H7 (cell line): Measurements from ENCODE around the gene TTC16. TPM values are rescaled to one million over a fixed set of nuclear protein-coding genes. Genes with fewer than 3 reads are reported as not detected.

Source experiments
- DNase-seq: peaks from one replicate; pipeline ENCODE4 v3.0.0; 2012
- H3K27me3 ChIP-seq: 2 replicates; pipeline ENCODE4 v1.6.0; 2011; ENCODE audit warnings: mild to moderate bottlenecking, low read length; ENCODE audit not compliant: control insufficient read depth, insufficient read depth
- H3K36me3 ChIP-seq: replicated peaks from 2 replicates; pipeline ENCODE4 v1.5.1; 2011; ENCODE audit warnings: low read length; ENCODE audit not compliant: control insufficient read depth, insufficient read depth
- H3K4me3 ChIP-seq: 2 replicates; pipeline ENCODE4 v1.5.1; 2011; ENCODE audit warnings: low read depth, mild to moderate bottlenecking, control low read depth, low read length, moderate library complexity; ENCODE audit not compliant: insufficient read depth
- total RNA-seq: library from RNA; depleted of rRNA; stranded (reverse); fragments of >200 nt; shearing (Covaris generic); gene quantifications from 2 replicates; pipeline ENCODE4 v1.2.3, GENCODE V29; 2014

The TTC16 gene
- total RNA-seq, 1 experiment from 2014 or later, result not detected

- H3K4me3 ChIP-seq, result no peak overlapping the region
- DNase-seq, result no peak
- peaks cover 2% of the 10 kb centered on the region; the same call in 1 of the 2 replicates for H3K27me3 ChIP-seq
- no peaks in the 10 kb centered on the region for H3K36me3 ChIP-seq
Observed at GRCh38 chr9:127735530-127736185, 19.8 kb downstream of the TTC16 start.

- no peak for DNase-seq
- Histone ChIP-seq H3K27me3 (peaks cover 6% of the 10 kb centered on the region; the same call in 1 of the 2 replicates), H3K4me3 (no peak overlapping the region), H3K36me3 (no peaks in the 10 kb centered on the region)
Observed at GRCh38 chr9:127738666-127739065, 22.8 kb downstream of the TTC16 start.

GRCh38 chr9:127739614-127740330, 23.9 kb downstream of the TTC16 start:
- no peak for DNase-seq
- H3K4me3 ChIP-seq, result no peak overlapping the region
- peaks cover 6% of the 10 kb centered on the region; the same call in 1 of the 2 replicates for H3K27me3 ChIP-seq
- no peaks in the 10 kb centered on the region for H3K36me3 ChIP-seq

- peak; percentile 98 for DNase-seq
- peaks cover 6% of the 10 kb centered on the region; the same call in 1 of the 2 replicates for H3K27me3 ChIP-seq
- H3K36me3 ChIP-seq, result no peaks in the 10 kb centered on the region
- peak overlapping the region; percentile 44 for H3K4me3 ChIP-seq
Observed at GRCh38 chr9:127741831-127742434, 26.1 kb downstream of the TTC16 start.

- DNase-seq, result peak; percentile 99
- H3K36me3 ChIP-seq, result no peaks in the 10 kb centered on the region
- peaks cover 6% of the 10 kb centered on the region; the same call in 1 of the 2 replicates for H3K27me3 ChIP-seq
- peak overlapping the region; percentile 44 for H3K4me3 ChIP-seq
Observed at GRCh38 chr9:127742435-127743088, 26.7 kb downstream of the TTC16 start.

GRCh38 chr9:127744398-127745110, 28.7 kb downstream of the TTC16 start:
- peaks cover 5% of the 10 kb centered on the region for H3K36me3 ChIP-seq

GRCh38 chr9:127746959-127747569, 31.2 kb downstream of the TTC16 start:
- H3K27me3 ChIP-seq, result peaks cover 5% of the 10 kb centered on the region; the same call in 1 of the 2 replicates
- H3K36me3 ChIP-seq, result peaks cover 5% of the 10 kb centered on the region
- no peak overlapping the region for H3K4me3 ChIP-seq
- peak; percentile 72 for DNase-seq

More at GRCh38 chr9:127744398-127745110, 28.7 kb downstream of the TTC16 start:
- no peak for DNase-seq
- Histone ChIP-seq H3K4me3 (no peak overlapping the region), H3K27me3 (peaks cover 8% of the 10 kb centered on the region; the same call in 1 of the 2 replicates)

- no peak overlapping the region for H3K4me3 ChIP-seq
- peaks cover 5% of the 10 kb centered on the region for H3K36me3 ChIP-seq
- H3K27me3 ChIP-seq, result peaks cover 24% of the 10 kb centered on the region
- no peak for DNase-seq
Observed at GRCh38 chr9:127749090-127749787, 33.4 kb downstream of the TTC16 start.

GRCh38 chr9:127751269-127752054, 35.6 kb downstream of the TTC16 start:
- Histone ChIP-seq H3K36me3 (peaks cover 5% of the 10 kb centered on the region), H3K4me3 (no peak overlapping the region), H3K27me3 (peaks cover 40% of the 10 kb centered on the region)
- peak; percentile 85 for DNase-seq

GRCh38 chr9:127753148-127753547, 37.3 kb downstream of the TTC16 start:
- Histone ChIP-seq H3K36me3 (peaks cover 5% of the 10 kb centered on the region), H3K4me3 (no peak overlapping the region), H3K27me3 (peaks cover 40% of the 10 kb centered on the region)
- DNase-seq, result peak; percentile 20

GRCh38 chr9:127753622-127754021, 37.7 kb downstream of the TTC16 start:
- no peak overlapping the region; the same call in 1 of the 2 replicates for H3K4me3 ChIP-seq
- no peak for DNase-seq
- H3K36me3 ChIP-seq, result peaks cover 5% of the 10 kb centered on the region
- peaks cover 40% of the 10 kb centered on the region for H3K27me3 ChIP-seq

- H3K36me3 ChIP-seq, result peaks cover under 1% of the 10 kb centered on the region
- peak overlapping the region; percentile 58 for H3K4me3 ChIP-seq
- H3K27me3 ChIP-seq, result peaks cover 38% of the 10 kb centered on the region
- DNase-seq, result peak; percentile 98
Observed at GRCh38 chr9:127754099-127755060, 38.5 kb downstream of the TTC16 start.
